ENCODE data around the gene UMODL1.
"Not testable (repeated sequence)": the region's sequence is repeated elsewhere in the genome, so short reads cannot be mapped to it uniquely, and the experiment has no call there.

Gene UMODL1

DNA sequence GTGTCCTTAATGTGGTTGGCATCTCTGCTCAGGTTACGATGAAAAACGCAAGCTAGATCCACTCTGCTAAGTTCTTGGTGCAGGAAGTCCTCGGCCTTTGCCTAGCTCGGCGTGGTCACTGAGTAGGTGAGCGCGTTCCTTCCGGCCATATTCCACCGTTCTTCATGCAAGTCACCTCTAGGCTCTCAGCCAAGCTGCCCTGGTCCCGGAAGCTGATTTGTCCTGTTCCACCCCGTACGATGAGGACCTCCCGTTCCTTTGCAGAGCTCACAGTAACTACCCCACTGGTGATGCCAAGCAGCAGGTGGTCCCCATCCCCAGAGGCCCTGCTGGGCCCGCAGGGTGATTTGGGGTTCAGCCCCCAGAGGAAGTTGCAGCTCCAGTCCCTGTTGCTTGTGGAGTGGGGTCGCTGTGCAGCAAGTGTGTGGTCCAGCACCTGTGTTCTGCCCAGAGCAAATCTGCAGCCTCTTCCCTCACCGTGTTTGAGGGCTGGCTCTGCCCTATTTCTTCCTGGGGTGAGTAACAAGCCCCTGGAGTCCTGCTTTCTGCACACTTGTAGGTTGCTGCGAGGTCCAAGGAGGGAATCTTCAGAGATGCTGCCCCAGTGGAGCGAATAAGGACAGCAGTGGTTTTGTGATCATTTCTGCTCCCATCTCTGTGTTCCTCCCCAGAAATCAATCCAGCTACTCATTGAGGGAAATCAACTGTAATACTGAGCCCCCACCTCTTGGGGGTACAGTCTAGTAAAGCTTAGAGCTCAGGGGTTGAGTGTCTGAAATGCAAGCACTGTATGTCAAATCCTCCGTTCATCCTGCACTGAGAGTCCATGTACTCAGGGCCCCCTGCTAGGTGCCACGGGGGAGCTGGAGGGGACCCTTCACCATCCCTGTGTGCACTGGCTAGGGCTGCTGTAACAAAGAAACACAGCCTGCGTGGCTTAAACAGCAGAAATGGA is 2.3 kb downstream of the UMODL1 start:
- in situ Hi-C loops (cut with HindIII; ENCODE audit: low pct_ligation_motif_present, low pct_unique_long_range_greater_than_20kb, low sequenced_read_pairs) = no loop called here
- no peak for DNase-seq

DNA sequence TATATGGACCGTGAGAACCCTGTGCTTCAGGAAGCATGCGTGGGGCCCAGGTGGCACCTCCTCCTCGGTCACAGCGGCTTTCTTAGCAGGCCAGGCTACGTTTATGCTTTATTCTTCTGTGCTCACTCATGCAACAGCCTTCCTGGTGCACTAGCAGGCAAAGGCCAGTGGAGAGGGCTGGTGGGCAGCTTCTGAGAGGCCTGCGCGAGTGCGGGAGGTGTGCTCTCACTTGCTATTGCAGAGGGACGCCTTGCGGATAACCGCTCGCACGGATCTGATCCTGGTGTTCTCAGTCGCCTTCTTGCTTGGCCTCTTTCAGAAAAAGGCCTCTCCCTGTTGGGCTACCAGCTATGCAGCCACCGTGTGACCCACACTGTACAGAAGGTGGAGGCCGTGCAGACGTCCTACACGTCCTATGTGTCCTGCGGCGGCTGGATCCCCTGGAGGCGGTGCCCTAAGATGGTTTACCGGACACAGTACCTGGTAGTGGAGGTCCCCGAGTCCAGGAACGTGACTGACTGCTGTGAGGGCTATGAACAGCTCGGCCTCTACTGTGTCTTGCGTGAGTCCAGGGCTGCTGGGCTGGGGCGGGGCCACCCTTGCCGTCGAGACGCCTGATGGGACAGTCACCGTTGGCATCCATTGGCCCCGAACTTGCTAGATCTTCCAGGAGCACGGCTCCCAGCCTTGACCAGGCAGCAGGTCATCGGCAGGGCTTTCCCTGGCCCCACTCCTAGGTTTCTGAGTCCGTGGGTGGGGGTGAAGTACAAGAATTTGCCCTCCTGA is 4.8 kb downstream of the UMODL1 start:
- no peak for DNase-seq
- in situ Hi-C loops (cut with HindIII; ENCODE audit: low pct_ligation_motif_present, low pct_unique_long_range_greater_than_20kb, low sequenced_read_pairs) = no loop called here

DNA sequence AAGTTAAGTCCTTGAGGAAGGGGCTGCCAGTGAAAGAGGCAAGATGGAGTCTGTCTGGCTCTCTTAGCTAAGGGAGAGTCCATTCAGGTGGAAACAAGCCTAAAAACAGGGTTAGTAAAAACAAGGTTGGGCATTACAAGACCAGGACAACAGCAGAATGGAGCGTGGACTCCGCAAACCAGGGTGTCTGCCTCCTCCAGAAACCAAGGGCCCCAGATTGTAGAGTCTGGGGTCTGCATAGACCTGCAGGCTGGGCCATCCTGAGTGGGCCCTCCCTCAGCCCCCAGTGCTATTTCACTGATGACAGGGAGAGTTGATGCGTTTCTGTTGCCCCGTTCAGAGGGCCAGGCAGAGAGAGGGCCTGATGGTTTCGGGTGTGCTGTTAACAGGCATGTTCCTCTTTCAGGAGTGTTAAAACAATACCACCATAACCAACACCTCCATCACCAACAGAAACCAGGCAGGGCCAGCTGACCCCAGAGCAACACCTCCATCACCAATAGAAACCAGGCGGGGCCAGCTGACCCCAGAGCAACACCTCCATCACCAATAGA is 6.6 kb downstream of the UMODL1 start:
- in situ Hi-C loops (cut with HindIII; ENCODE audit: low pct_ligation_motif_present, low pct_unique_long_range_greater_than_20kb, low sequenced_read_pairs); DNase-seq: not testable (repeated sequence)

- in situ Hi-C loops (cut with HindIII; ENCODE audit: low pct_ligation_motif_present, low pct_unique_long_range_greater_than_20kb, low sequenced_read_pairs); DNase-seq: not testable (repeated sequence)
Observed at GRCh38 chr21:42078247-42079007, 7.3 kb downstream of the UMODL1 start.

- no peak for DNase-seq
- in situ Hi-C loops (cut with HindIII; ENCODE audit: low pct_ligation_motif_present, low pct_unique_long_range_greater_than_20kb, low sequenced_read_pairs) = no loop called here
Observed at GRCh38 chr21:42079008-42079938, 8.2 kb downstream of the UMODL1 start.

- no peak for DNase-seq
Observed at GRCh38 chr21:42079939-42080787, 9.0 kb downstream of the UMODL1 start.

DNA sequence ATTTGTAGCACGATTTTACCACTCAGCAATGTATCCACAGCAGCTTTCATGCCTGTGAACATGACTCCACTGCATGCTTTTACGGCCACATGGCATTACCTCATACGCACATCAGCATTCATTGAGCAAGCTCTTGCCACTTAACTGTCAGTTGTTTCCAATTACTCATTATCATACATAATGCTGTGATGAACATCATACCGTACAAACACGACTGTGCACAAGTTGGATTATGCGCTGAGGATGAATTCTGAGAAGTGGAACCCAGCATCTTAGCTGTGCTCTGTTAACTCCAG is 9.6 kb downstream of the UMODL1 start:
- DNase-seq = no peak

More at GRCh38 chr21:42079939-42080787, 9.0 kb downstream of the UMODL1 start:
- in situ Hi-C loops (cut with HindIII; ENCODE audit: low pct_ligation_motif_present, low pct_unique_long_range_greater_than_20kb, low sequenced_read_pairs) = no loop called here

GRCh38 chr21:42081138-42081537 is 10.0 kb downstream of the UMODL1 start:
- DNase-seq = no peak
- in situ Hi-C loops (cut with HindIII; ENCODE audit: low pct_ligation_motif_present, low pct_unique_long_range_greater_than_20kb, low sequenced_read_pairs) = no loop called here

More for the DNA sequence above, 9.6 kb downstream of the UMODL1 start:
- in situ Hi-C loops (cut with HindIII; ENCODE audit: low pct_ligation_motif_present, low pct_unique_long_range_greater_than_20kb, low sequenced_read_pairs) = no loop called here

GRCh38 chr21:42081931-42082381 is 10.8 kb downstream of the UMODL1 start:
- no peak for DNase-seq
- in situ Hi-C loops (cut with HindIII; ENCODE audit: low pct_ligation_motif_present, low pct_unique_long_range_greater_than_20kb, low sequenced_read_pairs) = no loop called here

DNA sequence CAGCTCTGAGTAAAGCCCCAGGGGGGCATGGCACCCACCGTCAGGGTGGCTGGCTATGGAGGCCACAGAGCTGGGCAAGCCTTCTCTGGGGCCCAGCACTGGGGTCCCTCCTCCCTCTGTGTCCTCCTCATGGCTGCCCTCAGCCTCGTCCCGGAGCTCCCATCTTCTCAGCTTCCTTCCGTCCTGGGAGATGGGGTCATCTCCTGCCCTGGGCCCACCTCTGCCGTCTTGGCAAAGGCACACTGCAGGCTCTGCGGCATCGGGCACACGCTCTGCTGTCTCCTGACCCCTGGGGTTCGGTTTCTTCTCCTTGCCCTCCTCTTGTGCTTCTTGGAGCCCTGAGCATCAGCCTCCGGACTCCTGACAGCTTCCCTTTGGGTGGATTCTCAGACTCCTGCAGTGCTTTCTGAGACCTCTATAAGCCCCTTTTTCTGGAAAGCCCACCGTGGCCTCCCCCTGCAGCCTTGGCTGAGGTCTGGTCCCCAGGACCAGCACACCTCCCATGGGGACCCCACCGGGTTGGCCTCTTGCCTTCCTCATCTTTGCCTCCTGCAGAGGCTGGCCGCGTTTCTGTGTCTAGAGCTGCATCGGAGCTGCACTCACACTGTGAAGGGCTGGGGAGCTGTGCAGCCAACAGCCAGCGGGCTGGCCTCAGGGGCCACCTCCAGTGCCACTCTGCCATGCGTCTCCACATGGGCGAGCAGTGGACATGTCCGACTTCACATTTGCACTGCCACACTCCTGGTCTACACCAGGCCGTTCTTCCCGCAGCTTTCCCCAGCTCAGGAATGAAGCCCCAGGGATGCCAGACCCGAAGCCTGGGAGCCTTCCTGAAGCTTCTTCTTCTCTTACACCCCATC is 11.6 kb downstream of the UMODL1 start:
- DNase-seq = no peak
- in situ Hi-C loops (cut with HindIII; ENCODE audit: low pct_ligation_motif_present, low pct_unique_long_range_greater_than_20kb, low sequenced_read_pairs) = no loop called here

- in situ Hi-C loops (cut with HindIII; ENCODE audit: low pct_ligation_motif_present, low pct_unique_long_range_greater_than_20kb, low sequenced_read_pairs) = no loop called here
- no peak for DNase-seq
Observed at GRCh38 chr21:42083361-42083690, 12.2 kb downstream of the UMODL1 start.

- in situ Hi-C loops (cut with HindIII; ENCODE audit: low pct_ligation_motif_present, low pct_unique_long_range_greater_than_20kb, low sequenced_read_pairs) = no loop called here
Observed at GRCh38 chr21:42084079-42084478, 13.0 kb downstream of the UMODL1 start.

DNA sequence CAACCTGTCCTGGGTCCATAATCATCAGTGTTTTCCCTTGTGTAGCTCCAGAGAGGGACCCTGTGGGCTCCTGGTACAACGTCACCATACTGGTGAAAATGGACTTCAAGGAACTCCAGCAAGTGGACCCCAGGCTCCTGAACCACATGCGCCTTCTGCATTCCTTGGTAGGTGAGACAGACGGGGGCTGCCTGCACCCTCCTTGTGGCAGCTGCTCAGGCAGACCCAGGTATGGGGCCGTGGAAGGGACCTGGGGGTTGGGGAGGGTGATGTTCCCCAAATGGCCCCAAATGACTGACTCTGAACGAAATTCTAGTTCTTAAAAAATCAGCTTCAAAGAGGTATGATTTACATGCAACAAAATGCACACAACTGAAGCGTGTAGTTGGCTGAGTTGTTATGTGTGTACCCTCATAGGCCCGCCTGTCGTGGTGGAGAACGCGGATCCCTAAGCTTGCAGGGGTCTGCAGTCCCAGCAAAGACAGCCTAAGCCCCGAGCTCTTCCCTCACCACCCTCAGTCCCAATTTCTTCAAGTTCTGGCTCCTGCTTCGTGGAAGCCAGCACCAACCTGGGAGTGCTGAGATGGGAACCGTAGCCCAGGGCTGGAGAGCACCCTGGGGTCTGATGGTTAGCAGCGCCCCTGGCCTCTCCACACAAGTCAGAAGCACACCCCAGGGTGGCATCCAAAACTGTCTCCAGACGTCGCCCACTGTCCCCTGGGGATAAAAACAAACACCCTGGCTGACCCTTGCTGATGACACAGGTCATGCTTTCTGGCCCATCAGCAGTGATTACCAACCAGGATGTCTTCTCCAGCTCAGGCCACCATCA is 14.3 kb downstream of the UMODL1 start:
- DNase-seq = no peak
- in situ Hi-C loops (cut with HindIII; ENCODE audit: low pct_ligation_motif_present, low pct_unique_long_range_greater_than_20kb, low sequenced_read_pairs) = no loop called here

More at GRCh38 chr21:42084079-42084478, 13.0 kb downstream of the UMODL1 start:
- no peak for DNase-seq

- in situ Hi-C loops (cut with HindIII; ENCODE audit: low pct_ligation_motif_present, low pct_unique_long_range_greater_than_20kb, low sequenced_read_pairs) = no loop called here
- no peak for DNase-seq
Observed at GRCh38 chr21:42086969-42087368, 15.9 kb downstream of the UMODL1 start.

- in situ Hi-C loops (cut with HindIII; ENCODE audit: low pct_ligation_motif_present, low pct_unique_long_range_greater_than_20kb, low sequenced_read_pairs) = no loop called here
- no peak for DNase-seq
Observed at GRCh38 chr21:42088148-42088547, 17.0 kb downstream of the UMODL1 start.

All from ACHN (cell line).